Mucosa of descending colon (tissue), 3 donors: Measurements from ENCODE around the gene PFKL. TPM values are rescaled to one million over a fixed set of nuclear protein-coding genes. Genes with fewer than 3 reads are reported as not detected.

Experiments used
- ATAC-seq: fragments of 200-7000 bp; cut with Tn5 transposase; one replicate; pipeline ENCODE4 v1.9.1; 2020; ENCODE audit warnings: mild to moderate bottlenecking, moderate library complexity
- DNase-seq, 3 donors: peaks; one replicate each; pipeline ENCODE4 v3.0.0-alpha.2; 2020
- H3K36me3 ChIP-seq: fragments of 200-600 bp; one replicate; pipeline ENCODE4 v1.8.0; 2021; ENCODE audit warnings: low read depth, mild to moderate bottlenecking
- H3K4me1 ChIP-seq: fragments of 200-600 bp; one replicate; pipeline ENCODE4 v1.8.0; 2021; ENCODE audit warnings: low read depth, mild to moderate bottlenecking
- H3K4me3 ChIP-seq: fragments of 200-600 bp; one replicate; pipeline ENCODE4 v1.8.0; 2021; ENCODE audit warnings: mild to moderate bottlenecking
- H3K9me3 ChIP-seq: fragments of 200-600 bp; one replicate; pipeline ENCODE4 v1.8.0; 2021; ENCODE audit warnings: mild to moderate bottlenecking
- CTCF ChIP-seq: fragments of 200-600 bp; IDR thresholded peaks from one replicate; pipeline ENCODE4 v1.8.0; 2022; ENCODE audit warnings: antibody characterized with exemption, mild to moderate bottlenecking
- intact Hi-C, 2 donors: fragments of 100-400 bp; cut with DNase I in 1 of 2; cut with micrococcal nuclease in 1 of 2; formaldehyde crosslinking; loops; one replicate each; pipeline versions ENCODE4 v1.11.0 to v1.11.1; 2022; cut with DNase I, micrococcal nuclease
- total RNA-seq, 3 donors: library from RNA; stranded (reverse); fragmentation: NEBNext Ultra II Directional in 2 of 3; extraction: Animal tissue kit (Norgen Biotek cat#: 25700) in 2 of 3; gene quantifications; one replicate each; pipeline versions ENCODE4 v1.2.1 to v1.2.4, GENCODE V29; 2021 to 2023
- donor health status: DM: no; HTN: no; CAD: no; lungs with moderate emphysema.
- donor health status: DM: no; HTN: no; CAD: no.
- donor health status: DM: no; HTN: yes; CAD: no.

The PFKL gene
- total RNA-seq, 3 donors from 2014 or later, result 150 to 299 (median 237) TPM

GRCh38 chr21:44259082-44259705 lies 40.7 kb upstream of the PFKL start:
- Histone ChIP-seq H3K9me3 (no peaks in the 10 kb centered on the region), H3K4me1 (no peaks in the 10 kb centered on the region), H3K36me3 (no peaks in the 10 kb centered on the region), H3K4me3 (no peak overlapping the region)
- intact Hi-C loops, result no loop called here
- DNase-seq (peak in 1 of 3 donors; percentile 33), ATAC-seq (no peak)
- no peak for TF ChIP-seq CTCF

- no peaks in the 10 kb centered on the region for H3K9me3 ChIP-seq
- H3K4me3 ChIP-seq, result no peak overlapping the region
- H3K36me3 ChIP-seq, result no peaks in the 10 kb centered on the region
- intact Hi-C loops, result no loop called here
- ATAC-seq (no peak), DNase-seq (no peak)
- no peak for TF ChIP-seq CTCF
- no peaks in the 10 kb centered on the region for H3K4me1 ChIP-seq
These were observed 39.8 kb upstream of the PFKL start for GRCh38 chr21:44260066-44260465.

- ATAC-seq (no peak), DNase-seq (peak in 1 of 3 donors; percentile 27)
- no peaks in the 10 kb centered on the region for H3K4me1 ChIP-seq
- H3K4me3 ChIP-seq, result no peak overlapping the region
- intact Hi-C loops, result no loop called here
- no peaks in the 10 kb centered on the region for H3K9me3 ChIP-seq
- no peaks in the 10 kb centered on the region for H3K36me3 ChIP-seq
- no peak for TF ChIP-seq CTCF
These were observed 38.8 kb upstream of the PFKL start for GRCh38 chr21:44260791-44261631.

GRCh38 chr21:44261675-44262295 lies 38.1 kb upstream of the PFKL start, which contains the start of gene DNMT3L:
DNMT3L (minus strand) TSS chr21:44261897; CDS start chr21:44261259, 638 bp downstream.
- no peak for ATAC-seq

More at GRCh38 chr21:44261675-44262295, 38.1 kb upstream of the PFKL start, which contains the start of gene DNMT3L:
- TF ChIP-seq CTCF, result no peak
- DNase-seq, result peak in 1 of 3 donors; percentile 41
- no peaks in the 10 kb centered on the region for H3K4me1 ChIP-seq
- no peaks in the 10 kb centered on the region for H3K9me3 ChIP-seq
- no peak within 1 kb of the TSS for H3K4me3 ChIP-seq
- intact Hi-C loops, result no loop called here
- no peaks in the 10 kb centered on the region for H3K36me3 ChIP-seq
